WI38 (cell line): ENCODE measurements around the gene MAP4K2.
"Not testable (repeated sequence)": the region's sequence is repeated elsewhere in the genome, so short reads cannot be mapped to it uniquely, and the experiment has no call there.

Source experiments
- H3K4me3 ChIP-seq: 2 replicates; pipeline ENCODE4 v1.5.1; 2011; ENCODE audit warnings: low read depth, mild to moderate bottlenecking, control low read depth, low read length
- CTCF ChIP-seq: IDR thresholded peaks from 2 replicates; pipeline ENCODE4 v1.5.1; 2012; ENCODE audit warnings: low read depth, mild to moderate bottlenecking, control low read depth, low read length

The MAP4K2 gene

GRCh38 chr11:64831411-64831891 lies 28.4 kb upstream of the MAP4K2 start:
- no peak for TF ChIP-seq CTCF
- no peak overlapping the region for H3K4me3 ChIP-seq

- H3K4me3 ChIP-seq, result no peak overlapping the region
- no peak for TF ChIP-seq CTCF
Observed at GRCh38 chr11:64829536-64830251, 26.7 kb upstream of the MAP4K2 start.

- TF ChIP-seq CTCF, result no peak
- H3K4me3 ChIP-seq, result no peak overlapping the region
Observed at GRCh38 chr11:64827451-64827839, 24.4 kb upstream of the MAP4K2 start.

- TF ChIP-seq CTCF, result no peak
- H3K4me3 ChIP-seq, result no peak overlapping the region
Observed at GRCh38 chr11:64826578-64827450, 23.8 kb upstream of the MAP4K2 start.

GRCh38 chr11:64826062-64826461 lies 23.0 kb upstream of the MAP4K2 start:
- no peak for TF ChIP-seq CTCF
- H3K4me3 ChIP-seq, result no peak overlapping the region

GRCh38 chr11:64823568-64824119 lies 20.6 kb upstream of the MAP4K2 start:
- no peak for TF ChIP-seq CTCF
- H3K4me3 ChIP-seq, result no peak overlapping the region

GRCh38 chr11:64817476-64817875 lies 14.5 kb upstream of the MAP4K2 start:
- TF ChIP-seq CTCF, result no peak
- no peak overlapping the region for H3K4me3 ChIP-seq

GRCh38 chr11:64815433-64815832 lies 12.4 kb upstream of the MAP4K2 start:
- H3K4me3 ChIP-seq, result not testable (repeated sequence)
